Measurements from ENCODE around the gene PLA2G4A.

- TF ChIP-seq CTCF (IDR thresholded peaks at IDR 0.05): no peak
- no peak for TF ChIP-seq POLR2A (IDR thresholded peaks at IDR 0.05)
Observed at GRCh38 chr1:186977266-186977957, 148.7 kb downstream of the PLA2G4A start.
